HepG2 (cell line): ENCODE data around the gene DPM2. TPM values are rescaled to one million over a fixed set of nuclear protein-coding genes. Genes with fewer than 3 reads are reported as not detected.

Experiments
- ATAC-seq: fragments of 200-7000 bp; cut with Tn5 transposase; 3 replicates; pipeline ENCODE4 v1.9.1; 2020; ENCODE audit warnings: mild to moderate bottlenecking, moderate library complexity
- BruUV-seq: library from RNA; stranded (reverse); fragments of 400-500 nt; replicated peaks from 2 replicates; lab custom pipeline; 2021; lab: Mats Ljungman, UMichigan
- CTCF ChIA-PET: fragments of 300-600 bp; formaldehyde crosslinking; extraction: SDS; loops from one replicate; lab custom pipeline; 2021; ENCODE audit warnings: low total read pairs, inconsistent platforms, low intra/inter-chr PET ratio; lab: Yijun Ruan, JAX
- POLR2A ChIA-PET: fragments of 350-600 bp; sonication (Branson Sonifier 250); formaldehyde crosslinking; loops from one replicate; lab custom pipeline; 2020; ENCODE audit warnings: antibody characterized with exemption, inconsistent platforms; lab: Yijun Ruan, JAX
- DNase-seq: peaks from one replicate; pipeline ENCODE4 v3.0.0-alpha.2; 2015; ENCODE audit warnings: low spot score
- FAIRE-seq: peaks from 3 replicates; lab custom pipeline; 2011; peaks lifted over from hg19 to GRCh38; lab: Jason Lieb, UNC
- H2AFZ ChIP-seq: one replicate; pipeline ENCODE4 v1.6.1; 2011; ENCODE audit warnings: low read length, inconsistent platforms
- H3K27ac ChIP-seq: fragments of 300-600 bp; 3 replicates; pipeline ENCODE4 v1.8.0; 2011; ENCODE audit warnings: mixed run types, mild to moderate bottlenecking, mixed read lengths, low read length, inconsistent platforms; ENCODE audit not compliant: insufficient read depth; ENCODE audit errors: extremely low read length
- H3K27me3 ChIP-seq, 2 experiments: fragments of 200-600 bp in 1 of 2; 2 replicates in 1 of 2; 3 replicates in 1 of 2; pipeline versions ENCODE4 v1.6.0 to v1.8.0; 2011; ENCODE audit warnings: low read length in 2 of 2, mild to moderate bottlenecking in 2 of 2, moderate library complexity in 2 of 2, inconsistent platforms in 1 of 2; ENCODE audit not compliant: insufficient read depth in 2 of 2, control insufficient read depth in 1 of 2
- H3K36me3 ChIP-seq, 2 experiments: fragments of 200-600 bp in 1 of 2; replicated peaks in 1 of 2; 2 replicates in 1 of 2; 3 replicates in 1 of 2; pipeline versions ENCODE4 v1.5.1 to v1.8.0; 2011; ENCODE audit warnings: low read length in 2 of 2, inconsistent platforms in 1 of 2; ENCODE audit not compliant: insufficient read depth in 2 of 2, control insufficient read depth in 1 of 2
- H3K4me1 ChIP-seq: 2 replicates; pipeline ENCODE4 v1.5.1; 2012; ENCODE audit warnings: low read length, inconsistent platforms; ENCODE audit not compliant: insufficient read depth
- H3K4me2 ChIP-seq: 2 replicates; pipeline ENCODE4 v1.6.0; 2011; ENCODE audit warnings: low read depth, low read length, inconsistent platforms
- H3K4me3 ChIP-seq, 3 experiments: fragments of 200-600 bp in 1 of 3; sonication (generic), shearing (Covaris generic) in 1 of 3; replicated peaks in 1 of 3; 2 replicates each; pipeline ENCODE4 v1.5.1; 2011 to 2016; ENCODE audit warnings: low read length in 3 of 3, inconsistent platforms in 2 of 3, low read depth in 2 of 3, mild to moderate bottlenecking in 2 of 3, control low read depth in 1 of 3, mixed read lengths in 1 of 3; ENCODE audit not compliant: insufficient read depth in 1 of 3
- H3K79me2 ChIP-seq: one replicate; pipeline ENCODE4 v1.6.1; 2011; ENCODE audit warnings: low read length, inconsistent platforms; ENCODE audit not compliant: insufficient read depth
- H3K9ac ChIP-seq: 2 replicates; pipeline ENCODE4 v1.6.0; 2011; ENCODE audit warnings: mild to moderate bottlenecking, low read depth, low read length, inconsistent platforms; ENCODE audit not compliant: insufficient read depth
- H3K9me3 ChIP-seq: 2 replicates; pipeline ENCODE4 v1.5.1; 2012; ENCODE audit warnings: mild to moderate bottlenecking, low read length
- H4K20me1 ChIP-seq: 2 replicates; pipeline ENCODE4 v1.6.0; 2011; ENCODE audit warnings: inconsistent platforms, mild to moderate bottlenecking, low read length, moderate library complexity; ENCODE audit not compliant: insufficient read depth
- REL ChIP-seq: sonication (generic); formaldehyde crosslinking; conservative IDR thresholded peaks from 2 replicates; pipeline ENCODE4 v1.8.0; 2022; ENCODE audit warnings: mild to moderate bottlenecking, missing genetic modification reagents, moderate library complexity
- ZNF772 ChIP-seq: sonication (generic); formaldehyde crosslinking; IDR thresholded peaks from 2 replicates; pipeline ENCODE4 v1.5.0; 2020; ENCODE audit warnings: mild to moderate bottlenecking, missing genetic modification reagents
- ZNF891 ChIP-seq: sonication (generic); formaldehyde crosslinking; IDR thresholded peaks from 2 replicates; pipeline ENCODE4 v1.5.0; 2020; ENCODE audit warnings: mild to moderate bottlenecking, missing genetic modification reagents
- WGBS: methylation state at CpG from one replicate; pipeline ENCODE4 v1.1.6; 2017; ENCODE audit warnings: low lambda C conversion rate; 5-methylcytosine and 5-hydroxymethylcytosine counted together
- in situ Hi-C: cut with HindIII; loops from 2 replicates; pipeline ENCODE4 v1.10.0; 2017; ENCODE audit warnings: low pct_unique_long_range_greater_than_20kb; ENCODE audit not compliant: extremely low pct_ligation_motif_present
- intact Hi-C: fragments of 100-400 bp; cut with micrococcal nuclease; formaldehyde crosslinking; loops from one replicate; pipeline ENCODE4 v1.10.0; 2022; ENCODE audit not compliant: unreplicated experiment
- polyA plus RNA-seq, 8 experiments: library from polyadenylated mRNA; depleted of rRNA in 3 of 8; stranded (reverse) in 7 of 8; unstranded in 1 of 8; fragments of >200 nt; fragmentation: Illumina TruSeq in 4 of 8; extraction: Trizol in 4 of 8; gene quantifications; 2 replicates each; pipeline versions ENCODE4 v1.2.1 to v1.2.3, GENCODE V29; 2011 to 2016; ENCODE audit warnings: low read depth in 4 of 8, missing spikeins in 1 of 8, mixed read lengths in 1 of 8; ENCODE audit not compliant: insufficient read depth in 1 of 8
- total RNA-seq, 5 experiments: library from RNA; depleted of rRNA; stranded (reverse); fragments of >200 nt; fragmentation: Illumina TruSeq; extraction: Trizol; gene quantifications; 2 replicates each; pipeline ENCODE4 v1.2.3, GENCODE V29; 2016; ENCODE audit warnings: low read depth in 1 of 5
- TF ChIP-seq, protein P1 (sequence below): sonication (generic); formaldehyde crosslinking; IDR thresholded peaks from 2 replicates; pipeline ENCODE4 v1.9.0; 2022; ENCODE audit warnings: missing genetic modification reagents, mild to moderate bottlenecking, borderline replicate concordance
- TF ChIP-seq, protein P2 (sequence below), 2 experiments: fragments of 450-650 bp in 1 of 2; sonication (generic) in 1 of 2; formaldehyde crosslinking in 1 of 2; IDR thresholded peaks; 2 replicates each; pipeline versions ENCODE4 v1.6.1 to v1.8.0; 2016 to 2022; ENCODE audit warnings: antibody characterized with exemption in 1 of 2, mild to moderate bottlenecking in 1 of 2, missing genetic modification reagents in 1 of 2
- TF ChIP-seq, protein P3 (sequence below): sonication (generic); formaldehyde crosslinking; IDR thresholded peaks from 2 replicates; pipeline ENCODE4 v1.5.1; 2020; ENCODE audit warnings: mild to moderate bottlenecking, missing genetic modification reagents, moderate library complexity

Gene DPM2
- total and polyA plus RNA-seq, 2 of the 13 experiments (the other 11 are each of a cell fraction or from before 2014, with no cell fraction given), result 24.8 to 35.3 TPM

DNA sequence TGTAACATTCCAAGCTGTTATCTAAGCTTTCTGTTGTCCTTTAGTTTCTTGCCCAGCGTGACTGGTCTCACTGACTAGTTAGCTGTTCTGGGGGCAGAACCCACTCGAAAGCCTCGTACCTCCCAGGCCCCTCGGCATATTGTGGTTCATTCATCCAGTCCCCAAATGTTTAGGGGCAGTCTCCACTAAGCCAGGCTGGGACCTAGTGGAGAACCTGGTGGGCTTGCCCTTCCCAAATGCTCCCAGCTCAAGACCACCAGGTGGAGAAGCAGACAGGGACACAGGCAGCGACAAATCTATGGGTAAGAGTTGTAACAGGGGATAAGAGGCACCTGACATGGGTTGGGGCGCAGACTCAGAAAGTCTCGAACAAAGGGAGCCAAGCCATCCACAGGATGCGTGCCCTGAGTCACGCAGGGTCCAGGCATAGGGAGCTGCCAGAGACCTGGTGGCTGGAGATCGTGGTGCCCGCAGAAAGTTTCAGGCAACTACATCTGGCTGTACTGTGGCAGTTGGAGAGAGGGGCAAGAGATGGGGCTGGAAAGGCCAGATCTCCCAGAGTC, 44.0 kb upstream of the DPM2 start:
- peaks cover 58% of the 10 kb centered on the region for H3K4me1 ChIP-seq
- no peaks in the 10 kb centered on the region for H3K9me3 ChIP-seq
- 62% methylated on average over 8 of the region's 11 CpGs for WGBS
- H3K4me3 ChIP-seq, result peak overlapping the region; percentile 65 to 83 (median 68)
- peaks cover 23% of the 10 kb centered on the region; the same call in 1 of the 2 replicates for H4K20me1 ChIP-seq
- in situ Hi-C loops, result no loop called here
- intact Hi-C loops, result no loop called here
- ChIA-PET CTCF (no interaction called here), POLR2A (interaction anchor here (1.0 to 2.0 kb wide), 6 partner anchors 9 to 121 kb away, joined by 3 to 11 read pairs (median 3); no protein-coding TSS in a partner anchor)
- peak overlapping the region; percentile 84 for H3K27ac ChIP-seq
- no peaks in the 10 kb centered on the region; a peak in 1 of 5 replicates for H3K36me3 ChIP-seq
- H3K27me3 ChIP-seq, result no peaks in the 10 kb centered on the region; a peak in 1 of 5 replicates
- H3K4me2 ChIP-seq, result peak overlapping the region; percentile 99
- no peak for DNase-seq
- BruUV-seq, result TSS peak; percentile 96
- ATAC-seq, result no peak
- H3K9ac ChIP-seq, result peak overlapping the region; percentile 85
- H2AFZ ChIP-seq, result no peak overlapping the region
- H3K79me2 ChIP-seq, result peaks cover 36% of the 10 kb centered on the region
- FAIRE-seq, result no peak
- TF ChIP-seq, protein P1, sequence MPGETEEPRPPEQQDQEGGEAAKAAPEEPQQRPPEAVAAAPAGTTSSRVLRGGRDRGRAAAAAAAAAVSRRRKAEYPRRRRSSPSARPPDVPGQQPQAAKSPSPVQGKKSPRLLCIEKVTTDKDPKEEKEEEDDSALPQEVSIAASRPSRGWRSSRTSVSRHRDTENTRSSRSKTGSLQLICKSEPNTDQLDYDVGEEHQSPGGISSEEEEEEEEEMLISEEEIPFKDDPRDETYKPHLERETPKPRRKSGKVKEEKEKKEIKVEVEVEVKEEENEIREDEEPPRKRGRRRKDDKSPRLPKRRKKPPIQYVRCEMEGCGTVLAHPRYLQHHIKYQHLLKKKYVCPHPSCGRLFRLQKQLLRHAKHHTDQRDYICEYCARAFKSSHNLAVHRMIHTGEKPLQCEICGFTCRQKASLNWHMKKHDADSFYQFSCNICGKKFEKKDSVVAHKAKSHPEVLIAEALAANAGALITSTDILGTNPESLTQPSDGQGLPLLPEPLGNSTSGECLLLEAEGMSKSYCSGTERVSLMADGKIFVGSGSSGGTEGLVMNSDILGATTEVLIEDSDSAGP, result 0 out of 2 replicates have a peak, but pooled peaks have one; percentile 17
- TF ChIP-seq ZNF891 (CRISPR knock-in tag) (peak; percentile 60; the same call in 1 of the 2 replicates), REL (no peak), ZNF772 (CRISPR knock-in tag) (0 out of 2 replicates have a peak, but pooled peaks have one; percentile 1)
- TF ChIP-seq, protein P2, sequence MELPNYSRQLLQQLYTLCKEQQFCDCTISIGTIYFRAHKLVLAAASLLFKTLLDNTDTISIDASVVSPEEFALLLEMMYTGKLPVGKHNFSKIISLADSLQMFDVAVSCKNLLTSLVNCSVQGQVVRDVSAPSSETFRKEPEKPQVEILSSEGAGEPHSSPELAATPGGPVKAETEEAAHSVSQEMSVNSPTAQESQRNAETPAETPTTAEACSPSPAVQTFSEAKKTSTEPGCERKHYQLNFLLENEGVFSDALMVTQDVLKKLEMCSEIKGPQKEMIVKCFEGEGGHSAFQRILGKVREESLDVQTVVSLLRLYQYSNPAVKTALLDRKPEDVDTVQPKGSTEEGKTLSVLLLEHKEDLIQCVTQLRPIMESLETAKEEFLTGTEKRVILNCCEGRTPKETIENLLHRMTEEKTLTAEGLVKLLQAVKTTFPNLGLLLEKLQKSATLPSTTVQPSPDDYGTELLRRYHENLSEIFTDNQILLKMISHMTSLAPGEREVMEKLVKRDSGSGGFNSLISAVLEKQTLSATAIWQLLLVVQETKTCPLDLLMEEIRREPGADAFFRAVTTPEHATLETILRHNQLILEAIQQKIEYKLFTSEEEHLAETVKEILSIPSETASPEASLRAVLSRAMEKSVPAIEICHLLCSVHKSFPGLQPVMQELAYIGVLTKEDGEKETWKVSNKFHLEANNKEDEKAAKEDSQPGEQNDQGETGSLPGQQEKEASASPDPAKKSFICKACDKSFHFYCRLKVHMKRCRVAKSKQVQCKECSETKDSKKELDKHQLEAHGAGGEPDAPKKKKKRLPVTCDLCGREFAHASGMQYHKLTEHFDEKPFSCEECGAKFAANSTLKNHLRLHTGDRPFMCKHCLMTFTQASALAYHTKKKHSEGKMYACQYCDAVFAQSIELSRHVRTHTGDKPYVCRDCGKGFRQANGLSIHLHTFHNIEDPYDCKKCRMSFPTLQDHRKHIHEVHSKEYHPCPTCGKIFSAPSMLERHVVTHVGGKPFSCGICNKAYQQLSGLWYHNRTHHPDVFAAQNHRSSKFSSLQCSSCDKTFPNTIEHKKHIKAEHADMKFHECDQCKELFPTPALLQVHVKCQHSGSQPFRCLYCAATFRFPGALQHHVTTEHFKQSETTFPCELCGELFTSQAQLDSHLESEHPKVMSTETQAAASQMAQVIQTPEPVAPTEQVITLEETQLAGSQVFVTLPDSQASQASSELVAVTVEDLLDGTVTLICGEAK (IDR thresholded peaks at IDR 0.05), result no peak
- TF ChIP-seq, protein P2 (CRISPR knock-in tag; IDR thresholded peaks at IDR 0.05), result 0 out of 2 replicates have a peak, but pooled peaks have one; percentile 26
- TF ChIP-seq, protein P3, sequence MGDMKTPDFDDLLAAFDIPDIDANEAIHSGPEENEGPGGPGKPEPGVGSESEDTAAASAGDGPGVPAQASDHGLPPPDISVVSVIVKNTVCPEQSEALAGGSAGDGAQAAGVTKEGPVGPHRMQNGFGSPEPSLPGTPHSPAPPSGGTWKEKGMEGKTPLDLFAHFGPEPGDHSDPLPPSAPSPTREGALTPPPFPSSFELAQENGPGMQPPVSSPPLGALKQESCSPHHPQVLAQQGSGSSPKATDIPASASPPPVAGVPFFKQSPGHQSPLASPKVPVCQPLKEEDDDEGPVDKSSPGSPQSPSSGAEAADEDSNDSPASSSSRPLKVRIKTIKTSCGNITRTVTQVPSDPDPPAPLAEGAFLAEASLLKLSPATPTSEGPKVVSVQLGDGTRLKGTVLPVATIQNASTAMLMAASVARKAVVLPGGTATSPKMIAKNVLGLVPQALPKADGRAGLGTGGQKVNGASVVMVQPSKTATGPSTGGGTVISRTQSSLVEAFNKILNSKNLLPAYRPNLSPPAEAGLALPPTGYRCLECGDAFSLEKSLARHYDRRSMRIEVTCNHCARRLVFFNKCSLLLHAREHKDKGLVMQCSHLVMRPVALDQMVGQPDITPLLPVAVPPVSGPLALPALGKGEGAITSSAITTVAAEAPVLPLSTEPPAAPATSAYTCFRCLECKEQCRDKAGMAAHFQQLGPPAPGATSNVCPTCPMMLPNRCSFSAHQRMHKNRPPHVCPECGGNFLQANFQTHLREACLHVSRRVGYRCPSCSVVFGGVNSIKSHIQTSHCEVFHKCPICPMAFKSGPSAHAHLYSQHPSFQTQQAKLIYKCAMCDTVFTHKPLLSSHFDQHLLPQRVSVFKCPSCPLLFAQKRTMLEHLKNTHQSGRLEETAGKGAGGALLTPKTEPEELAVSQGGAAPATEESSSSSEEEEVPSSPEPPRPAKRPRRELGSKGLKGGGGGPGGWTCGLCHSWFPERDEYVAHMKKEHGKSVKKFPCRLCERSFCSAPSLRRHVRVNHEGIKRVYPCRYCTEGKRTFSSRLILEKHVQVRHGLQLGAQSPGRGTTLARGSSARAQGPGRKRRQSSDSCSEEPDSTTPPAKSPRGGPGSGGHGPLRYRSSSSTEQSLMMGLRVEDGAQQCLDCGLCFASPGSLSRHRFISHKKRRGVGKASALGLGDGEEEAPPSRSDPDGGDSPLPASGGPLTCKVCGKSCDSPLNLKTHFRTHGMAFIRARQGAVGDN (CRISPR knock-in tag), result peak; percentile 38; the same call in 1 of the 2 replicates
